Skeletal muscle satellite cell (primary cell): Measurements from ENCODE around the gene DNMT3L.

Experiments used
- H3K27me3 ChIP-seq: 2 replicates; pipeline ENCODE4 v1.7.0; 2013; ENCODE audit warnings: low read length; ENCODE audit not compliant: control insufficient read depth, insufficient read depth
- H3K36me3 ChIP-seq: 2 replicates; pipeline ENCODE4 v1.7.0; 2013; ENCODE audit warnings: mild to moderate bottlenecking, control low read depth, low read length; ENCODE audit not compliant: insufficient read depth
- H3K4me1 ChIP-seq: 2 replicates; pipeline ENCODE4 v1.7.0; 2013; ENCODE audit warnings: low read length; ENCODE audit not compliant: control insufficient read depth, insufficient read depth
- H3K4me2 ChIP-seq: 2 replicates; pipeline ENCODE4 v1.7.0; 2013; ENCODE audit warnings: mild to moderate bottlenecking, low read length
- H3K4me3 ChIP-seq: 2 replicates; pipeline ENCODE4 v1.7.0; 2013; ENCODE audit warnings: low read length
- H3K9ac ChIP-seq: 2 replicates; pipeline ENCODE4 v1.7.0; 2013; ENCODE audit warnings: mild to moderate bottlenecking, low read depth, low read length, moderate library complexity
- H3K9me3 ChIP-seq: replicated peaks from 2 replicates; pipeline ENCODE4 v1.7.0; 2013; ENCODE audit warnings: mild to moderate bottlenecking, control low read depth, low read length

Gene DNMT3L

DNA sequence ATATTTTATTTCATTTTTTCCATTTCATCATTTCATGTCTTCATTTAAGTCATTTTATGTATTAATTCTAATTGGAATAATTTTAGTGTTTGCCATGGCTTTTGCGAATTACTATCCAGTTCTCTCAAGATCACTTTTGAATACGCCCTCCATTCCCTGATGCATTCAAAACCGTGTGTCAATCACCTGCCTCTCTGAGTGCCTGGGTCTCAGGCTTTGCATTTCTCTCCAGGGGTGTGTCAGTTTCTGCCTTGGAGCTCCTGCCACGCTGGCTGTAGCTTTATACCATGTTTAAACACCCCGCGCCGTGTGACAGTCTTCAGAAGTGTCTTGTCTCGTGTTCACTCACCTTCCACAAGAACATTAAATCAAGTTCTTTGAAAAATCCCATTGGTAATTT lies 7.4 kb upstream of the DNMT3L start:
- no peak overlapping the region for H3K4me2 ChIP-seq
- H3K27me3 ChIP-seq, result peaks cover 22% of the 10 kb centered on the region
- H3K9ac ChIP-seq, result no peak overlapping the region
- H3K4me3 ChIP-seq, result no peak overlapping the region
- H3K9me3 ChIP-seq, result no peaks in the 10 kb centered on the region
- H3K36me3 ChIP-seq, result no peaks in the 10 kb centered on the region
- no peaks in the 10 kb centered on the region for H3K4me1 ChIP-seq

DNA sequence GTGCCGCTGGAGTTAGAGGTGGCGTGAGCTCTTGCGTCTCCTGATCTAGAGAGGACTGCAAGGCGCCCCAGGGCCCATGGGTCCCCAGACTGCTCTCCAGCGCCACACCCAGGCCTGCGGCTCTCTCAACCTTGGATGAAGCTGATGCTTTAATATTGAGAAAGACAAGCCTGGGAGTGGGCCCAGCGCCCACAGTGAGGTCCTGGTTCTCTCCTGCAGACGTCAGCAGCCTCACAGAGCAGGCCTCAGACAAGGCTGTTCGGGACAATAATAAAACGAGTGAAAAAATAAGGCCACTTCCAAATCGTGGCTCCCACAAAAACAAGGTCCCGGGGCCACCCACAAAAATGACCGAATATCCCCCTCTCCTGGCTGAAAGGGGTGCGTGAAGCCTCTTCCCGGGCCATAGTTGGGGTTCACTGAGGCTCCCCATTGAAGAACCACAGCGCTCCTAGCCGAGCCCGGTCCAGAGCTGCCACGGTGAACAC lies 6.0 kb upstream of the DNMT3L start:
- no peaks in the 10 kb centered on the region for H3K4me1 ChIP-seq
- H3K9ac ChIP-seq, result no peak overlapping the region
- no peaks in the 10 kb centered on the region for H3K9me3 ChIP-seq
- peaks cover 14% of the 10 kb centered on the region for H3K27me3 ChIP-seq
- no peaks in the 10 kb centered on the region for H3K36me3 ChIP-seq
- no peak overlapping the region for H3K4me3 ChIP-seq
- H3K4me2 ChIP-seq, result no peak overlapping the region

- H3K36me3 ChIP-seq, result no peaks in the 10 kb centered on the region
- no peak overlapping the region for H3K4me3 ChIP-seq
- no peaks in the 10 kb centered on the region for H3K4me1 ChIP-seq
- H3K4me2 ChIP-seq, result no peak overlapping the region
- H3K9me3 ChIP-seq, result no peaks in the 10 kb centered on the region
- no peak overlapping the region for H3K9ac ChIP-seq
- H3K27me3 ChIP-seq, result peaks cover 7% of the 10 kb centered on the region
Measured at GRCh38 chr21:44265734-44266270, 4.1 kb upstream of the DNMT3L start.

DNA sequence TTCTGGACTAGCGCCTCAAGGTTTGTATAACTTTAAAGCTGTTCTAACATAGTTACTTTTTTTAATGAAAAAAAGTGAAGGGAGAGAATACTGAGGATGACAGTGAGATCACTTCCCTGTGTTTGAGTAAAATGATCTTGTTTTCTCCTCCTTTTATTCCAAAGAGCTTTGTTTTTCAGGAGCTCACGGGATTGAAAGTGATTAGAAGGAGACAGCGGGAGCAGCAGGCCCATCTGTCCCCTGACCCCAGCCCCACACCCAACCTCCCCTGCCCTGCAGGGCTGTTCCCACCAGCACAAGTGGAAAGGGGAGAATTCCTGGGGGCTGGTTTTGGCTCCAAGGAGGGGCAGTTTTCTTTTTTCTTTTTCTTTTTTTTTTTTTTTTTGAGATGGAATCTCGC lies 2.1 kb upstream of the DNMT3L start:
- H3K4me1 ChIP-seq, result no peaks in the 10 kb centered on the region
- peaks cover 12% of the 10 kb centered on the region for H3K27me3 ChIP-seq
- H3K9ac ChIP-seq, result no peak overlapping the region

GRCh38 chr21:44263221-44263760 lies 1.6 kb upstream of the DNMT3L start:
- Histone ChIP-seq H3K9me3 (no peaks in the 10 kb centered on the region), H3K36me3 (no peaks in the 10 kb centered on the region), H3K4me3 (no peak overlapping the region), H3K4me2 (no peak overlapping the region), H3K9ac (no peak overlapping the region), H3K27me3 (peaks cover 16% of the 10 kb centered on the region), H3K4me1 (no peaks in the 10 kb centered on the region)

More for the DNA sequence above, 2.1 kb upstream of the DNMT3L start:
- Histone ChIP-seq H3K36me3 (no peaks in the 10 kb centered on the region), H3K9me3 (no peaks in the 10 kb centered on the region), H3K4me2 (no peak overlapping the region), H3K4me3 (no peak overlapping the region)

DNA sequence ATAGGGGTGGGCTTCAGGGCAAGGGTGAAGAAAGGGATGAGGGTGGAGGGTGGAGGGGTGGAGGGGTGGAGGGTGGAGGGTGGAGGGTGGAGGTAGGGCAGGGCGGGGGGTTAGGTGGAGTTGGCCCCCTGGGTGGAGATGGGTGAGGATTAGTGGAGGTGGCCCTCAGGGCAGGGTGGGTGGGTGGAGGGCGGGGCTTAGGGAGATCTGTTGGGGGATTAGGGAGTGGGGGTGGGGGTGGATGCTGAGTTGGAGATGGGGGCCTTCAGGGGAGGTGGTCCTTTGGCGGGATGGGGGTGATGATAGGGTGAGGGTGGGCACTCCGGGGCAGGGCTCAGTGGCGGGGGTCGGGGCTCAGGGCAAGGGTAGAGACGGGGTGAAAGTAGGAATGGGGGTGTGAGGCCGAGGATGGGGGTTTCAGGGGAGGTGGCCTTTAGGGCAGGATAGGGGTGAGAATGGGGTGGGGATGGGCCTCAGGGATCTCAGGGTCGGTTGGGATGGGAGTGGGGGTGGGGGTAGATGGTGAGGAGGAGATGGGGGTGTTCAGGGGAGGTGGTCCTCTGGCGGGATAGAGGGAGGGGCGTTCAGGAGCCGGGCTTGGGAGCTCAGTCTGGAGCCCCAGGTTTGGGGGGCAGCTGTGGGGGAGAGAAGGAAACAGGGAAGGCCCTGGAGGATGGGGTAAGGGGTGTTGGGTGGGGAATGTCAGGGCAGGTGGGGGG lies 800 bp upstream of the DNMT3L start:
- Histone ChIP-seq H3K9me3 (no peaks in the 10 kb centered on the region), H3K4me2 (no peak overlapping the region), H3K36me3 (no peaks in the 10 kb centered on the region), H3K4me3 (no peak overlapping the region), H3K4me1 (no peaks in the 10 kb centered on the region), H3K9ac (no peak overlapping the region), H3K27me3 (peaks cover 9% of the 10 kb centered on the region)

DNA sequence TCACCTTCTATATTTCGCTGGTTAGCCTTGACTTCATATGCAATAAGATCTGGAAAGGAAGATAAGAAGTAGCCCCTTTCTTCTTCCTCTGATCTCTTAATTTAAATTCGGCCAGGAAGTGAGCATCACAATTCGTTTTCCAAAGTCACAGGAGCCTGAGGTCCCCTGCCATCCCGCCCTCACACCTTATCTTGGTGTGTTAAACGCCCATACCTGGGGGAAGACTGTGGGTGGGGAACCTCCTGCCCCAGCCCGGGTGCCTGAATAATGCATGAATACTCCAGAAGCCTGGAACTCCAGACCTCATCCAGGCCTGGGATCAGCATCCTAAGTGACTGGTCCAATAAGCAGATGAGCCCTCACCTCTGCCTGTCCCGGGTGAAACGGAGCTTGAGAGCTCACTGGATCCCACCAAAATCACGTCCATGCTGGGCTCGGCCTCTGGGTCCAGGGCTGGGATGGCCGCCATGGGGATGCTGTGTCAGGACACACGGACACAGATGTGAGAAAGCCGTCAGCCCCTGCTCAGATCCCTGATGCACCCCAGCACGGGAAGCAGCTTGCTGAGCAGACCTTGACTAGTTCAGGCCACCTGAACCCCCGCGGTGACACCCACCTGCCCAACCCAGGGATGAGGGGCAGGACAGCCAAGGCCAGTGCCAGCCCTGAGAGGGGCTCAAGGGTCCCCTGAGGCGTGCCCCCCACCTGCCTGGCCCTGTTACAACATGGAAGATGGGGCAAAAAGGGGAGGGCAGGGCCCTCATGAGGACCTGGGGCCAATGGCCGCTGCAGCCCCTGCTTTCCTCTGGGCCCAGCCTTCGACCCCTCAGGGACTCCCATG lies 686 bp downstream of the DNMT3L start:
- Histone ChIP-seq H3K9ac (no peak overlapping the region), H3K36me3 (no peaks in the 10 kb centered on the region), H3K4me2 (no peak overlapping the region), H3K4me3 (no peak overlapping the region), H3K4me1 (no peaks in the 10 kb centered on the region), H3K27me3 (peaks cover 9% of the 10 kb centered on the region), H3K9me3 (no peaks in the 10 kb centered on the region)

GRCh38 chr21:44260066-44260465 lies 1.6 kb downstream of the DNMT3L start:
- Histone ChIP-seq H3K4me3 (no peak overlapping the region), H3K9ac (no peak overlapping the region), H3K4me2 (no peak overlapping the region), H3K27me3 (peaks cover 12% of the 10 kb centered on the region), H3K36me3 (no peaks in the 10 kb centered on the region), H3K4me1 (no peaks in the 10 kb centered on the region), H3K9me3 (no peaks in the 10 kb centered on the region)

DNA sequence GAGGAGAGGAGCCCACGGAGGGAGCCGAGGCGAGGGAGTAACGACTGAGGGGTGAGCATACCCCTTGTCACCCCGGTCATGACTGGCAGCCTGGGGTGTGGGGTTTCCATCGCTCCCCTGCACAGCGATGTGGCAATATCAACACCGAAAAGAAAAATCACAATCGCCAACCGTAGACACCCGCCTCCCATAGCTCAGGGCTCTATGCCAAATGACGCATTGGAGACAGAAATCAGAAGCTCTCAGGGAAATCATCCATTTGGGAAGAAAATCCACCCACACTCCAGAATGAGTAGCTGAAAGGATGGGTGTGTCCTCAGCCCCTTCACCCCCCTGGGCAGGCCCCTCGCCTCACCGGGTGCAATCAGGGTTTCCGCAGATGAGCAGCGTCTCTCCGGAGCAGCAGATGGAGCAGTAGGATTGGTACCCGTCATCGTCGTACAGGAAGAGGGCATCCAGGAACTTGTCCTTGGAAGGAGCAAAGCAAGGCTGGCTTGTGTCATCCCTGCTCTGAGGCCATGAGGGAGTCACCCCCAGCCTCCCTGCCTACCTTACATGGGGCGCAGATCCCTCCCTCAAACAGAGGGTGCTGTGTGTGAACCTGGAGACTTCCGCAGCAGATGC lies 2.5 kb downstream of the DNMT3L start:
- no peak overlapping the region for H3K4me2 ChIP-seq
- peaks cover 16% of the 10 kb centered on the region for H3K27me3 ChIP-seq
- no peak overlapping the region for H3K9ac ChIP-seq

GRCh38 chr21:44258056-44258725 lies 3.5 kb downstream of the DNMT3L start:
- Histone ChIP-seq H3K36me3 (no peaks in the 10 kb centered on the region), H3K27me3 (peaks cover 19% of the 10 kb centered on the region), H3K9ac (no peak overlapping the region), H3K4me1 (no peaks in the 10 kb centered on the region), H3K4me3 (no peak overlapping the region), H3K9me3 (no peaks in the 10 kb centered on the region), H3K4me2 (no peak overlapping the region)

More for the DNA sequence above, 2.5 kb downstream of the DNMT3L start:
- Histone ChIP-seq H3K36me3 (no peaks in the 10 kb centered on the region), H3K9me3 (no peaks in the 10 kb centered on the region), H3K4me3 (no peak overlapping the region), H3K4me1 (no peaks in the 10 kb centered on the region)
